Esophagus (tissue), 2 donors: Measurements from ENCODE around the gene MAP4K3. TPM values are rescaled to one million over a fixed set of nuclear protein-coding genes. Genes with fewer than 3 reads are reported as not detected.

Experiments used
- H3K27ac ChIP-seq, 2 donors: one replicate each; pipeline ENCODE4 v1.5.1; 2013; ENCODE audit warnings: low read depth in 2 of 2, mild to moderate bottlenecking in 2 of 2, inconsistent platforms in 1 of 2, low read length in 1 of 2, moderate library complexity in 1 of 2
- H3K27me3 ChIP-seq, 2 donors: one replicate each; pipeline ENCODE4 v1.6.1; 2013; ENCODE audit warnings: low read length in 2 of 2, control low read depth in 1 of 2, mild to moderate bottlenecking in 1 of 2; ENCODE audit not compliant: insufficient read depth in 2 of 2, control insufficient read depth in 1 of 2
- H3K36me3 ChIP-seq, 2 donors: one replicate each; pipeline ENCODE4 v1.6.1; 2013; ENCODE audit warnings: low read length in 1 of 2; ENCODE audit not compliant: control insufficient read depth in 2 of 2, insufficient read depth in 2 of 2
- H3K4me1 ChIP-seq, 2 donors: one replicate each; pipeline ENCODE4 v1.6.1; 2013; ENCODE audit warnings: low read length in 1 of 2; ENCODE audit not compliant: control insufficient read depth in 2 of 2, insufficient read depth in 2 of 2
- H3K4me3 ChIP-seq, 2 donors: one replicate each; pipeline ENCODE4 v1.5.1; 2013; ENCODE audit warnings: low read length in 2 of 2, mild to moderate bottlenecking in 2 of 2, low read depth in 1 of 2, moderate library complexity in 1 of 2
- H3K9me3 ChIP-seq, 2 donors: one replicate each; pipeline ENCODE4 v1.6.1; 2013; ENCODE audit warnings: mild to moderate bottlenecking in 2 of 2, low read depth in 1 of 2, low read length in 1 of 2, moderate library complexity in 1 of 2; ENCODE audit not compliant: control insufficient read depth in 2 of 2, insufficient read depth in 1 of 2
- WGBS, 2 donors: extraction: QIAGEN DNeasy Blood & Tissue Kit; methylation state at CpG; one replicate each; pipeline ENCODE4 v1.1.7; 2013; 5-methylcytosine and 5-hydroxymethylcytosine counted together
- polyA plus RNA-seq, 2 donors: library from polyadenylated mRNA; stranded (reverse); fragments of 200-250 nt; gene quantifications; one replicate each; pipeline ENCODE4 v1.2.3, GENCODE V29; 2013
- donor health status: healthy with polysubstance abuse.
- donor health status: Bipolar disorder and iron deficiency.

The MAP4K3 gene
- polyA plus RNA-seq, 2 donors = 7.0 to 8.1 TPM

GRCh38 chr2:39380525-39381150, 56.4 kb downstream of the MAP4K3 start:
- Histone ChIP-seq H3K9me3 (no peaks in the 10 kb centered on the region), H3K4me1 (no peaks in the 10 kb centered on the region), H3K27me3 (no peaks in the 10 kb centered on the region), H3K27ac (no peak overlapping the region), H3K36me3 (no peaks in the 10 kb centered on the region), H3K4me3 (no peak overlapping the region)
- WGBS, 2 donors = 46 to 54% methylated on average over 2 of the region's 2 CpGs

- H3K4me1 ChIP-seq = no peaks in the 10 kb centered on the region
- no peak overlapping the region for H3K4me3 ChIP-seq
- no peak overlapping the region for H3K27ac ChIP-seq
- no peaks in the 10 kb centered on the region for H3K9me3 ChIP-seq
- no peaks in the 10 kb centered on the region for H3K36me3 ChIP-seq
- H3K27me3 ChIP-seq = no peaks in the 10 kb centered on the region
These were observed 57.2 kb downstream of the MAP4K3 start for GRCh38 chr2:39379643-39380524.

GRCh38 chr2:39378968-39379367, 58.1 kb downstream of the MAP4K3 start:
- H3K27ac ChIP-seq = no peak overlapping the region
- WGBS, 2 donors = 59 to 76% methylated on average over 1 of the region's 1 CpG

GRCh38 chr2:39377226-39377939, 59.7 kb downstream of the MAP4K3 start:
- no peaks in the 10 kb centered on the region for H3K9me3 ChIP-seq
- no peak overlapping the region for H3K4me3 ChIP-seq
- H3K4me1 ChIP-seq = no peaks in the 10 kb centered on the region
- 67 to 74% methylated on average over 2 of the region's 2 CpGs for WGBS, 2 donors
- no peak overlapping the region for H3K27ac ChIP-seq
- no peaks in the 10 kb centered on the region for H3K36me3 ChIP-seq
- no peaks in the 10 kb centered on the region for H3K27me3 ChIP-seq

More at GRCh38 chr2:39378968-39379367, 58.1 kb downstream of the MAP4K3 start:
- Histone ChIP-seq H3K27me3 (no peaks in the 10 kb centered on the region), H3K4me3 (no peak overlapping the region), H3K4me1 (no peaks in the 10 kb centered on the region), H3K9me3 (no peaks in the 10 kb centered on the region), H3K36me3 (no peaks in the 10 kb centered on the region)

- Histone ChIP-seq H3K27ac (no peak overlapping the region), H3K27me3 (no peaks in the 10 kb centered on the region), H3K9me3 (no peaks in the 10 kb centered on the region), H3K4me1 (no peaks in the 10 kb centered on the region), H3K4me3 (no peak overlapping the region), H3K36me3 (no peaks in the 10 kb centered on the region)
- WGBS, 2 donors = 93 to 96% methylated on average over 2 of the region's 2 CpGs
These were observed 61.2 kb downstream of the MAP4K3 start for GRCh38 chr2:39375917-39376316.

GRCh38 chr2:39373181-39373802, 63.8 kb downstream of the MAP4K3 start:
- H3K9me3 ChIP-seq = no peaks in the 10 kb centered on the region
- H3K4me3 ChIP-seq = no peak overlapping the region
- H3K4me1 ChIP-seq = no peaks in the 10 kb centered on the region
- WGBS, 2 donors = 48 to 71% methylated on average over 2 of the region's 2 CpGs
- H3K27me3 ChIP-seq = no peaks in the 10 kb centered on the region
- no peak overlapping the region for H3K27ac ChIP-seq
- H3K36me3 ChIP-seq = no peaks in the 10 kb centered on the region

- H3K27me3 ChIP-seq = no peaks in the 10 kb centered on the region
- no peaks in the 10 kb centered on the region for H3K9me3 ChIP-seq
- no peak overlapping the region for H3K27ac ChIP-seq
- H3K4me3 ChIP-seq = no peak overlapping the region
- H3K4me1 ChIP-seq = no peaks in the 10 kb centered on the region
- no peaks in the 10 kb centered on the region for H3K36me3 ChIP-seq
- WGBS, 2 donors = 91 to 92% methylated on average over 2 of the region's 2 CpGs
These were observed 67.0 kb downstream of the MAP4K3 start for GRCh38 chr2:39370101-39370500.

- Histone ChIP-seq H3K27me3 (no peaks in the 10 kb centered on the region), H3K4me3 (no peak overlapping the region), H3K4me1 (no peaks in the 10 kb centered on the region), H3K36me3 (no peaks in the 10 kb centered on the region), H3K9me3 (no peaks in the 10 kb centered on the region), H3K27ac (no peak overlapping the region)
- 76 to 79% methylated on average over 3 of the region's 3 CpGs for WGBS, 2 donors
These were observed 68.2 kb downstream of the MAP4K3 start for GRCh38 chr2:39368846-39369245.

- Histone ChIP-seq H3K4me1 (no peaks in the 10 kb centered on the region), H3K27ac (no peak overlapping the region), H3K36me3 (no peaks in the 10 kb centered on the region), H3K9me3 (no peaks in the 10 kb centered on the region), H3K4me3 (no peak overlapping the region), H3K27me3 (no peaks in the 10 kb centered on the region)
- WGBS, 2 donors = 68 to 71% methylated on average over 3 of the region's 3 CpGs
These were observed 68.7 kb downstream of the MAP4K3 start for GRCh38 chr2:39368376-39368775.
